SJSA1 (cell line): Measurements from ENCODE around the gene SNTG2. TPM values are rescaled to one million over a fixed set of nuclear protein-coding genes. Genes with fewer than 3 reads are reported as not detected.

ENCODE experiments used
- DNase-seq, 2 experiments: peaks; one replicate each; pipeline ENCODE4 v3.0.0-alpha.2; 2015 to 2020; ENCODE audit warnings: low spot score in 2 of 2, low read depth in 1 of 2
- H3K27ac ChIP-seq: fragments of 250-450 bp; sonication (Bioruptor Pico); 2 replicates; pipeline ENCODE4 v1.5.1; 2020; ENCODE audit warnings: mild to moderate bottlenecking, moderate library complexity
- H3K27me3 ChIP-seq: fragments of 250-450 bp; sonication (Bioruptor Pico); replicated peaks from 2 replicates; pipeline ENCODE4 v1.5.1; 2020; ENCODE audit warnings: mild to moderate bottlenecking, moderate library complexity
- H3K36me3 ChIP-seq: fragments of 250-450 bp; sonication (Bioruptor Pico); 2 replicates; pipeline ENCODE4 v1.5.1; 2020; ENCODE audit warnings: mild to moderate bottlenecking
- H3K4me1 ChIP-seq: fragments of 250-450 bp; sonication (Bioruptor Pico); replicated peaks from 2 replicates; pipeline ENCODE4 v1.6.1; 2021; ENCODE audit warnings: mild to moderate bottlenecking
- H3K4me3 ChIP-seq: fragments of 250-450 bp; sonication (Bioruptor Pico); 2 replicates; pipeline ENCODE4 v1.5.1; 2020; ENCODE audit warnings: mild to moderate bottlenecking
- H3K9me3 ChIP-seq: fragments of 250-450 bp; sonication (Bioruptor Pico); replicated peaks from 2 replicates; pipeline ENCODE4 v1.5.1; 2020; ENCODE audit warnings: mild to moderate bottlenecking
- total RNA-seq: library from RNA; depleted of rRNA; stranded (reverse); fragments of >200 nt; shearing (Covaris generic); gene quantifications from 2 replicates; pipeline ENCODE4 v1.2.3, GENCODE V29; 2014

The SNTG2 gene
- total RNA-seq, 1 experiment from 2014 or later, result 8.7 TPM

DNA sequence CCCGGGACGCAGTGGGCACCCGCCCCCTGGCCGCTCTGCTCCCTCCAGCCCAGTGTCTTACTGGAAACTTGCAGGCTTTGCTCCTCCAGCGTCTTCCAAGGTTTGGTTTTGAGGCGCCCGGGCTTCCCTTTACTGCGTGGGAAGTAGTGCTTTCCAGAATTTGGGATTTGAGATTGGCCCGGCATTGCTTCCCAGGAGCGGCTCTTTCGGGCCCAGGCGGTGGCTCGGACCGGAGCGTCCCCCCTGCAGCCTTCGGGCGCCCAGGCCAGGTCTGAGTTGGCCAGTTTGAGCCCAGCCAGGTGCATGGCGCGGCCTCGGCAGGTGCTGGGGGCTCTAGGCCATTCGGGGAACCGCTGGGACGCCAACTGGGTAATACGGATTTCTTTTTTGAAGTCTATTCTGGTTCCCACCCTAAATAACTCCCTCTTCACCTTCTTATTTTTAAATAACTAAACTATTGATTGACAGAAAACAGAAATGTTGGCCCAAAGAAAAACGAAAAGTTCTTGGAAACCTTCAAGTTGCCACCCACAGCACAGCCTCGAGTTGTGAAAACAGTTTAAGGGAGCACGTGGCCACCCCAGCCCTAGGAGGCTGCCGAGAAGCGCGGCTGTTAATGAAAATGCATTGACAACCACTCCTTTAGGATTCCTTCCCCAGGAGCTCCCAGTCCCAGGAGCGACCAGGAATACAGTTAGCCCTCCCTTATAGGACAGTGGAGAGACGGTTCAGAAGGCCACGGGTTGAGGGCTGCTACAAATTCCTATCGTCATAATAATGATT, 766 bp downstream of the SNTG2 start:
- H3K4me3 ChIP-seq, result peak overlapping the region; percentile 88
- no peaks in the 10 kb centered on the region for H3K27me3 ChIP-seq

GRCh38 chr2:953408-953807, 2.8 kb downstream of the SNTG2 start:
- no peak for DNase-seq
- Histone ChIP-seq H3K27me3 (no peaks in the 10 kb centered on the region), H3K4me1 (peaks cover 25% of the 10 kb centered on the region), H3K27ac (no peak overlapping the region), H3K36me3 (no peaks in the 10 kb centered on the region), H3K4me3 (no peak overlapping the region), H3K9me3 (no peaks in the 10 kb centered on the region)

More for the DNA sequence above, 766 bp downstream of the SNTG2 start:
- DNase-seq, result peak in 1 of 2 experiments; percentile 38
- H3K4me1 ChIP-seq, result peaks cover 30% of the 10 kb centered on the region
- H3K9me3 ChIP-seq, result no peaks in the 10 kb centered on the region
- H3K27ac ChIP-seq, result no peak overlapping the region
- no peaks in the 10 kb centered on the region for H3K36me3 ChIP-seq

- Histone ChIP-seq H3K9me3 (no peaks in the 10 kb centered on the region), H3K27me3 (no peaks in the 10 kb centered on the region), H3K4me1 (peaks cover 25% of the 10 kb centered on the region), H3K27ac (no peak overlapping the region), H3K4me3 (no peak overlapping the region), H3K36me3 (no peaks in the 10 kb centered on the region)
- DNase-seq, result peak in 1 of 2 experiments; percentile 39
Observed at GRCh38 chr2:953975-954686, 3.5 kb downstream of the SNTG2 start.

DNA sequence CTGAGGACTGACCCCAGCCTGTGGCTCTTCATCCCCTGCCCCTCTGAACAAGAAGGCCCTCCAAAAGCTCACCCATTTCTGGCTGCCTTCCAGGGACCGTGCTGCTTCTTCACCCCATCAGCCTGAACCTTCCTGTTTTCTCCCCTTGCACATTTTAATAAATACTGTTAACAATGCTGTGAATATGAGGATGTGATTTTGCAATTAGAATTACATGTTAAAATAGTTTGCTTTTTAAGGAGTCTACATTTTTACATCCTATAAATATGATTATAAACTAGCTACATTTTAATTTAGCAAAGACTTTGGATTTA, 4.0 kb downstream of the SNTG2 start:
- H3K9me3 ChIP-seq, result no peaks in the 10 kb centered on the region
- DNase-seq, result no peak
- H3K4me1 ChIP-seq, result peaks cover 21% of the 10 kb centered on the region
- no peak overlapping the region for H3K27ac ChIP-seq
- no peak overlapping the region for H3K4me3 ChIP-seq
- H3K36me3 ChIP-seq, result no peaks in the 10 kb centered on the region
- no peaks in the 10 kb centered on the region for H3K27me3 ChIP-seq

DNA sequence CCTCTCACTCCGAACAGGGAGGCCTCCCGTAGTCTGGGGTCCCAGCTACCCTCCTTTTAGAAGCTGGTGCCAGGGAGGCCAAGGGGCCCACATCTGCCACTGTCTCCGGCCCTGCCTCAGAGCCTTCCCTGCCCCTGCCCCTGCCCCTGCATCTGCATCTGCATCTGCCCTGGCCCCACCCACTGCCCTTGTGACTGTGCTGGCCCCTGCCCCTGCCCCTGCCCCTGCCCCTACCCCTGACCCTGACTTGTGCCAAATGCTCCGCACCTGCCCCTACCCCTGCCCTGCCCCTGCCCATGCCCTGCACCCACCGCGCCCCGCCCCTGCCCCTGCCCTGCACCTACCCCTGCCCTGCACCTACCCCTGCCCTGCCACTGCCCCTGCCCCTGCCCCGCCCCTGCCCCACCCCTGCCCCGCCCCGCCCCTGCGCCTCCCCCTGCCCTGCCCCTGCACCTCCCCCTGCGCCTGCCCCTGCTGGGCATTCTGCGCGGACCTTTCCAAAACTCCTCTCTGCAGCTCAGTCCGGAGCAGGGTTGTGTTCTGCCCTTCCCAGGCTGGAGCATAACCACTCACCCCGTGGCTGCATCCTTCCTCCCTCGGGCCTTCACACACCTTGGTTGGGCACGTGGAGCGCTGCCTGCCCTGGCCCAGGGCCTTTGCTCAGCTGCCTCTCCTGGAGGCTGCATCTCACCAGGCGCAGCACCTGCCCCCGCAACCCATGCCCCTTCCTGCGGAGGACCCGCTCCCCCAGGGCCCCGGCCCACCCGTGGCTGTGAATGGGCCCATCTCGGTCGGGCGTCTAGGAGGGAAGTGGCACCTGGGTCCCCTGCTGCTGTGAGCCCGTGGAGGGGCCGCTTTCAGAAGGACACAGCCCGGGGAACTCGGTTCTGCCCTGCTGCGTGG, 5.4 kb downstream of the SNTG2 start:
- no peak overlapping the region for H3K27ac ChIP-seq
- H3K36me3 ChIP-seq, result no peaks in the 10 kb centered on the region
- H3K4me1 ChIP-seq, result peaks cover 21% of the 10 kb centered on the region
- no peak overlapping the region for H3K4me3 ChIP-seq
- no peak for DNase-seq
- no peaks in the 10 kb centered on the region for H3K27me3 ChIP-seq
- H3K9me3 ChIP-seq, result no peaks in the 10 kb centered on the region

DNA sequence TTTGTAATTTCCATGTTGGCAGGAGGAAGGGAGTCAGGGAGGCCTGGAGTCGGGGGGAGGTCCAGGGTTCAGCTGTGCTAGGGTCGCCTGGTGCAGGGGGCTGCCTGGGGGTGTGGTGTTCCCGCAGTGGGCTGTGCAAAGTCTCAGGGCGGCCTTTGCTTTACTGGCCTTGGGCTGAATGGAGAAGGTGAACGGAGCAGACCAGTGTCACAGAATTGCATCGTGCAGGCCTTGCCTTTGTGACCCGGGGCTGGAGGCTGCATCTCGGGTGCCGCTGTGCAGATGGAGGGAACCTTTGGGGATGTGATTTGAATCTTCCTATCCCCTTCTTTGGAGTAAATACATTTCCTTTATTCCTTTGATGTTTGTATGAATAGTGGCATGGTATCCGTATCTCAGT, 8.8 kb downstream of the SNTG2 start:
- Histone ChIP-seq H3K36me3 (no peaks in the 10 kb centered on the region), H3K27ac (no peak overlapping the region), H3K27me3 (no peaks in the 10 kb centered on the region), H3K4me1 (no peaks in the 10 kb centered on the region), H3K9me3 (no peaks in the 10 kb centered on the region), H3K4me3 (no peak overlapping the region)
- DNase-seq, result no peak

GRCh38 chr2:960061-960736, 9.6 kb downstream of the SNTG2 start:
- Histone ChIP-seq H3K36me3 (no peaks in the 10 kb centered on the region), H3K4me3 (no peak overlapping the region), H3K27ac (no peak overlapping the region), H3K4me1 (no peaks in the 10 kb centered on the region), H3K27me3 (no peaks in the 10 kb centered on the region), H3K9me3 (no peaks in the 10 kb centered on the region)
- no peak for DNase-seq

DNA sequence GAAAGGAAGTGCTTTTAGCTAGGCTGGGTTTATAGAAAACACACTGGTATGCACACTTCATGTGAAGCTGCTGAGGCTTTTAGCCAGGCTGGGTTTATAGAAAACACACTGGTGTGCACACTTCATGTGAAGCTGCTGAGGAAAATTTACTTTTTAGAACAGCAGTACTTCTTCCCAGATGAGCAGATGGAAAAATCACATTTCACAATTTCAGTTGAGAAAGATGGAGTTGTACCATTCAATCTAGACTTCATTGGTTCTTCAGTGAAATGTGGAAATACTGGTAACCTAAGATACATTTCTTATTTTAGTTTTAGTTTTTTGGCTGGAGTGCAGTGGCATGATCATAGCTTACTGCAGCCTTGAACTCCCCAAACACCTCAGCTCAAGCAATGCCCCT, 11.1 kb downstream of the SNTG2 start:
- H3K4me3 ChIP-seq, result no peak overlapping the region
- DNase-seq, result no peak
- H3K27me3 ChIP-seq, result no peaks in the 10 kb centered on the region
- no peaks in the 10 kb centered on the region for H3K36me3 ChIP-seq
- no peak overlapping the region for H3K27ac ChIP-seq
- H3K9me3 ChIP-seq, result no peaks in the 10 kb centered on the region
- no peaks in the 10 kb centered on the region for H3K4me1 ChIP-seq

DNA sequence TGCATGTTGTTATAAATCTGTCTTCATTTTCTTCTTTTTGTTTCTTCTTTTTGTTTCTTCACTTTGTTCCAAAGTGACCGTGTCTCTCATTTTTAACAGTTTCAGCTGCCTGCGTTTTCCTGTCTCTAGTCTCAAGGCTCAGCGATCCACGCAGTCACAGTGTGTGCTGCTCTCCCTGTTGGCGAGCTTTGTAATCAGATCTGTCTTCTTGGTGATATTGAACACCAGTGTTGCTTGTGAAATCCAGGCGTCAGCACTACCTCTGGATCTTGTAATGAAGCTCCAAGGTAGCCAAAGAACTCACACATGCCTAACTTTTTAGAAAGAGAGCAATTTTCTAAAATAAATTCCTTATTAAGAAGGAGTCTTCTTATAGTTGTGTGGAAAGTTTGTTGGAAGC, 13.2 kb downstream of the SNTG2 start:
- Histone ChIP-seq H3K9me3 (0 out of 2 replicates have a peak, but pooled peaks cover under 1% of the 10 kb centered on the region), H3K4me1 (no peaks in the 10 kb centered on the region), H3K27ac (no peak overlapping the region), H3K4me3 (no peak overlapping the region), H3K27me3 (no peaks in the 10 kb centered on the region), H3K36me3 (no peaks in the 10 kb centered on the region)
- DNase-seq, result no peak

DNA sequence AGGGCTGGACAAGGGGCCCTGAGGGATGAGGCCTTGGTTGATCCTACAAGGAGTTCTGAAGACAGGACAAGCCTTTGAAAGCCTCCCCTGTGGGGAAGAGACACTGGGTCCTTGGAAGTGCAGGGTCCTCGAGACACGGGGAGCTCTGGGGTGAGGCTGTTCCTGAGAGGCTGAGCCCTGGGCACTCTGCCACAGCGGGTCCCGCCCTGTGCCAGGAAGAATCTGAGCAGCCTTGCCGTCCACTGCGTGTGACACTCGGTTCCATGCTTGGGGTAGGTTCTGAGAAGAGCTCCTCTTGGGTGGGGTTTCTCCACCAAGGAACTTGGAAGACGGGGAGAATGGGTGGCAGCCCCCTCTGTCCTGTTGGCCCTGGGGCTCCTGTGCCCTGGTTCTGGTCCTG, 13.9 kb downstream of the SNTG2 start:
- no peak overlapping the region for H3K4me3 ChIP-seq
- no peaks in the 10 kb centered on the region for H3K36me3 ChIP-seq
- H3K27me3 ChIP-seq, result no peaks in the 10 kb centered on the region
- H3K4me1 ChIP-seq, result no peaks in the 10 kb centered on the region
- DNase-seq, result no peak
- H3K9me3 ChIP-seq, result peaks cover 3% of the 10 kb centered on the region; the same call in 1 of the 2 replicates
- H3K27ac ChIP-seq, result no peak overlapping the region

DNA sequence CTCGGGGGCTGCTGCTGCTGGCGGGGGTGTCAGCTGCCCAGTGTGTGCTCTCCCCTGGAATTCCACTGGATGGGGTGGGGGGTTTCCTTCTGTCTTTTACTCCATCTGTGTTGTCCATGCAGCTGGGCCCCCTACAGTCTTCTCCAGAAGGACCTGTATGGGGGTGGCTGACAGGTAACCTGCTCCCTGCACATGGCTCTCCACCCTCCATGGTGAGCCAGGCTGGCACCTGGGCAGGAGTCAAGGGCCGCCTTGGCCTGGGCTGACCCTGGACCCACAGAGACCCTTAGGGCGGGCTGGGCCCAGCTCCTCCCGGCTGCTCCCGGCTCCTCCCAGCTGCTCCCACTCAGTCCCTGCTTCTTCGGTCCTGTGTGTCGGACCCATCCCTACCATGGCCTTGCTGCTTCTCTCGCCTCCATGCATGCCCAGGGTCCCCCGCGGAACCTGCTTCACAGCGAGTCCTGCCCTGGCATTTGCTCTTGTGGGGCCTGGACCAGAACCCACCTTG, 15.0 kb downstream of the SNTG2 start:
- H3K9me3 ChIP-seq, result peaks cover 3% of the 10 kb centered on the region; the same call in 1 of the 2 replicates
- no peaks in the 10 kb centered on the region for H3K27me3 ChIP-seq
- DNase-seq, result no peak
- H3K4me1 ChIP-seq, result no peaks in the 10 kb centered on the region
- H3K27ac ChIP-seq, result no peak overlapping the region
- H3K4me3 ChIP-seq, result no peak overlapping the region
- H3K36me3 ChIP-seq, result no peaks in the 10 kb centered on the region

DNA sequence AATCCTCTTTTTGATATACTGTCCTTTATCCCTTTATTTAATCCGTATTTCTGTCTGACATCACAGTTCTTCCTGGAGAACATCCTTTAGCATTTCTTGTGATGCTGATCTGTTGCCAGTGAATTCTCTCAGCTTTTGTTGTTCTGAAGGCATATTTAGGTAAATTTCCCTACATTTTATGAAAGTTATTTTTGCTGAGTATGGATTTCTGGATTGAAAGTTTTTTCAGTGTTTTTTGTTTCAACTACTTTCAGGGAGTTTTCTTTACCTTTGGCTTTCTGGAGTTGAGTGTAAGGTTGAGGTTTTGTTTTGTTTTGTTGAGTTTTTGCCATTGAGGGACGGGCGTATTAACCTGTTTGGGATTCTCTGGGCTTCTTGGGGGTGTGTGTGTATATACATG, 22.5 kb downstream of the SNTG2 start:
- H3K27ac ChIP-seq, result no peak overlapping the region
- no peak overlapping the region for H3K4me3 ChIP-seq
- H3K9me3 ChIP-seq, result peaks cover 3% of the 10 kb centered on the region; the same call in 1 of the 2 replicates
- no peaks in the 10 kb centered on the region for H3K36me3 ChIP-seq
- no peaks in the 10 kb centered on the region for H3K27me3 ChIP-seq
- H3K4me1 ChIP-seq, result peaks cover 21% of the 10 kb centered on the region
- DNase-seq, result no peak

- H3K9me3 ChIP-seq, result peaks cover 1% of the 10 kb centered on the region; the same call in 1 of the 2 replicates
- H3K27me3 ChIP-seq, result no peaks in the 10 kb centered on the region
- H3K4me1 ChIP-seq, result peaks cover 21% of the 10 kb centered on the region
- no peak overlapping the region for H3K4me3 ChIP-seq
- no peaks in the 10 kb centered on the region for H3K36me3 ChIP-seq
- no peak for DNase-seq
- no peak overlapping the region for H3K27ac ChIP-seq
Observed at GRCh38 chr2:974054-974453, 23.4 kb downstream of the SNTG2 start.
